ENCODE measurements around the gene UPK1A. TPM values are rescaled to one million over a fixed set of nuclear protein-coding genes. Genes with fewer than 3 reads are reported as not detected.

UPK1A gene
- total and polyA plus RNA-seq, 5 donors from 2014 or later = not detected

DNA sequence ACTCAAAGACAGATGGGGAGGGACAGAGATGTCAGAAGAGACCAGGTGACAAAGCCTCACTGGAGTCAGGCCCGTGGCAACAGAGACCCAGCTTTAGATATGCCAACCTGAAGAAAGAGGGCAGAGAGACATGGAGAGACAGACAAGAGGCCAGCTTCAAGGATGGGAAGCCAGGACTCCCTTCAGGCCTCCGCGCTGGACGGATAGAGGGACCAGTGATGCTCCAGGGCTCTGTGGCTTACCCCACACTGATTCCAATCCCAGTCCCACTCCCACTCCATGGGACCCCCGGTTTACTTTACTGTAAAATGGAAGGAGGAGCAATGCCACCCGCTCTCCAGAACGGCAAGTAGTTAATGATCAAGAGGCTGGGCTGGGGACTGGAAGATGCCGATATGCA is 26.5 kb upstream of the UPK1A start:
- ATAC-seq (ENCODE audit: low read depth in 2 of 2) (no peak), DNase-seq (no peak)
- H3K36me3 Mint-ChIP-seq = peaks cover 12% of the 10 kb centered on the region
- peaks cover 0 to 31% (median 10%) of the 10 kb centered on the region in 4 donors for H3K4me1 Mint-ChIP-seq
- Histone ChIP-seq H3K36me3 (ENCODE audit: control insufficient read depth, insufficient read depth, low read length) (peaks cover 26% of the 10 kb centered on the region), H3K27me3 (ENCODE audit: control insufficient read depth, insufficient read depth, low read length) (no peaks in the 10 kb centered on the region), H3K9me3 (ENCODE audit: control insufficient read depth in 2 of 2, low read length in 2 of 2) (no peaks in the 10 kb centered on the region), H3K4me1 (ENCODE audit: control insufficient read depth, insufficient read depth, low read length, poor library complexity, severe bottlenecking) (peaks cover 36% of the 10 kb centered on the region), H3K4me3 (ENCODE audit: low read depth, low read length) (no peak overlapping the region), H3K27ac (ENCODE audit: insufficient read depth, low read length, poor library complexity, severe bottlenecking) (no peak overlapping the region)
- peak overlapping the region in 1 of 3 donors; percentile 20 for H3K27ac Mint-ChIP-seq
- no peaks in the 10 kb centered on the region for H3K27me3 Mint-ChIP-seq
- H3K4me3 Mint-ChIP-seq = peak overlapping the region in 1 of 4 donors; percentile 46
- H3K9me3 Mint-ChIP-seq = peaks cover 0 to 2% (median 0%) of the 10 kb centered on the region in 7 donors

DNA sequence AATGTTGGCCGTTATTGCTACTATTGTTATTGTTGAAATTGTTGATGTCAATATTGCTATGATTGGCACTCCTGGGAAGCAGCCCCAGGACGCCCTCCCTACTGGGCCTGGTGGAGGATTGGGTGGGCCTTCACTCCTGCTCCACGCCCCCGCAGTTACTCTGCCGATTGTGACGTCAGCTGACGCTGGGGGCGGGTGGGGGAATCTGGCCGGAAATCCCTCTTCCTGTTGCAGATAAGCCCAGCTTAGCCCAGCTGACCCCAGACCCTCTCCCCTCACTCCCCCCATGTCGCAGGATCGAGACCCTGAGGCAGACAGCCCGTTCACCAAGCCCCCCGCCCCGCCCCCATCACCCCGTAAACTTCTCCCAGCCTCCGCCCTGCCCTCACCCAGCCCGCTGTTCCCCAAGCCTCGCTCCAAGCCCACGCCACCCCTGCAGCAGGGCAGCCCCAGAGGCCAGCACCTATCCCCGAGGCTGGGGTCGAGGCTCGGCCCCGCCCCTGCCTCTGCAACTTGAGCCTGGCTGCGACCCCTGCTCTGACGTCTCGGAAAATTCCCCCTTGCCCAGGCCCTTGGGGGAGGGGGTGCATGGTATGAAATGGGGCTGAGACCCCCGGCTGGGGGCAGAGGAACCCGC is 24.7 kb upstream of the UPK1A start, which contains the start of gene ETV2:
TSS of gene ETV2 (plus strand) at position 231 of the 637 bp plus-strand sequence. CDS start 716 bp downstream, outside the sequence.
- Histone ChIP-seq H3K27me3 (ENCODE audit: control insufficient read depth, insufficient read depth, low read length) (no peaks in the 10 kb centered on the region), H3K4me3 (ENCODE audit: low read depth, low read length) (no peak within 1 kb of the TSS), H3K9me3 (ENCODE audit: control insufficient read depth in 2 of 2, low read length in 2 of 2) (no peaks in the 10 kb centered on the region), H3K36me3 (ENCODE audit: control insufficient read depth, insufficient read depth, low read length) (peaks cover 13% of the 10 kb centered on the region), H3K27ac (ENCODE audit: insufficient read depth, low read length, poor library complexity, severe bottlenecking) (no peak within 1 kb of the TSS), H3K4me1 (ENCODE audit: control insufficient read depth, insufficient read depth, low read length, poor library complexity, severe bottlenecking) (peaks cover 40% of the 10 kb centered on the region)
- peak within 1 kb of the TSS in 2 of 3 donors; percentile 43 to 51 for H3K27ac Mint-ChIP-seq
- ATAC-seq (ENCODE audit: low read depth in 2 of 2) (no peak), DNase-seq (peak in 2 of 3 donors; percentile 41 to 55)
- peak within 1 kb of the TSS; percentile 73 to 96 (median 90) for H3K4me3 Mint-ChIP-seq
- H3K9me3 Mint-ChIP-seq = peaks cover 0 to 2% (median 0%) of the 10 kb centered on the region in 7 donors
- H3K36me3 Mint-ChIP-seq = peaks cover 7% of the 10 kb centered on the region
- H3K27me3 Mint-ChIP-seq = no peaks in the 10 kb centered on the region
- H3K4me1 Mint-ChIP-seq = peaks cover 2 to 42% (median 15%) of the 10 kb centered on the region in 4 donors

- Mint-ChIP-seq H3K9me3 (peaks cover 0 to 2% (median 0%) of the 10 kb centered on the region in 7 donors), H3K27ac (peak overlapping the region in 1 of 3 donors; percentile 51), H3K4me3 (peak overlapping the region; percentile 63 to 96 (median 84)), H3K36me3 (peaks cover under 1% of the 10 kb centered on the region), H3K4me1 (peaks cover 3 to 44% (median 17%) of the 10 kb centered on the region in 4 donors), H3K27me3 (no peaks in the 10 kb centered on the region)
- ATAC-seq (ENCODE audit: low read depth in 2 of 2) (no peak), DNase-seq (no peak)
- Histone ChIP-seq H3K4me1 (ENCODE audit: control insufficient read depth, insufficient read depth, low read length, poor library complexity, severe bottlenecking) (peaks cover 40% of the 10 kb centered on the region), H3K36me3 (ENCODE audit: control insufficient read depth, insufficient read depth, low read length) (peaks cover 6% of the 10 kb centered on the region), H3K27ac (ENCODE audit: insufficient read depth, low read length, poor library complexity, severe bottlenecking) (no peak overlapping the region), H3K27me3 (ENCODE audit: control insufficient read depth, insufficient read depth, low read length) (no peaks in the 10 kb centered on the region), H3K4me3 (ENCODE audit: low read depth, low read length) (no peak overlapping the region), H3K9me3 (ENCODE audit: control insufficient read depth in 2 of 2, low read length in 2 of 2) (no peaks in the 10 kb centered on the region)
Observed at GRCh38 chr19:35642312-35642711, 24.0 kb upstream of the UPK1A start.

DNA sequence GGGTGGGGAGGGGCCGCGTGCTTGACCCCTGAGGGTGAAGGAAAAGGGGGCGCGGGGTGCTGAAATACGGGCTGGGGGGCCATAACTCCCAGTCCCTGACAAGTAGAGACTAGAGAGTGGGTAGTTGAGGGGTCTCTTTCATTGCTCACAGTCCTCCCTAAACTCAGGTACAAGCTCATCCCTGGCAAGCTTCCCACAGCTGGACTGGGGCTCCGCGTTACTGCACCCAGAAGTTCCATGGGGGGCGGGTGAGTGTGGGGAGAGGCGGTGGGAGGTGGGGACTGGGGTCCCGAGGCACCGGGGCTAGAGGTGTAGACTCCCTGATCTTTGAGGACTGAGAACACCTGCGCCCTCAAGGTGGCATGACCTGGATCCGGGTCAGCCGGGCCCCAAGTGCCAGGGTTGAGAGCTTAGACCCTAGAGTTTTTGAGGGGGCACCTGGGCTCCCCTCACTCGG is 23.5 kb upstream of the UPK1A start:
- H3K27me3 Mint-ChIP-seq = no peaks in the 10 kb centered on the region
- peaks cover 0 to 2% (median 0%) of the 10 kb centered on the region in 7 donors for H3K9me3 Mint-ChIP-seq
- H3K4me1 ChIP-seq (ENCODE audit: control insufficient read depth, insufficient read depth, low read length, poor library complexity, severe bottlenecking) = peaks cover 45% of the 10 kb centered on the region
- H3K36me3 Mint-ChIP-seq = no peaks in the 10 kb centered on the region
- no peak overlapping the region for H3K27ac Mint-ChIP-seq
- H3K9me3 ChIP-seq (ENCODE audit: control insufficient read depth in 2 of 2, low read length in 2 of 2) = no peaks in the 10 kb centered on the region
- H3K4me3 Mint-ChIP-seq = peak overlapping the region; percentile 51 to 96 (median 90)
- peaks cover under 1% of the 10 kb centered on the region for H3K36me3 ChIP-seq (ENCODE audit: control insufficient read depth, insufficient read depth, low read length)
- H3K27ac ChIP-seq (ENCODE audit: insufficient read depth, low read length, poor library complexity, severe bottlenecking) = peak overlapping the region; percentile 80
- peak in 1 of 3 donors; percentile 20 for DNase-seq
- H3K27me3 ChIP-seq (ENCODE audit: control insufficient read depth, insufficient read depth, low read length) = no peaks in the 10 kb centered on the region
- H3K4me1 Mint-ChIP-seq = peaks cover 3 to 44% (median 18%) of the 10 kb centered on the region in 4 donors
- ATAC-seq (ENCODE audit: low read depth in 2 of 2) = no peak
- no peak overlapping the region for H3K4me3 ChIP-seq (ENCODE audit: low read depth, low read length)

DNA sequence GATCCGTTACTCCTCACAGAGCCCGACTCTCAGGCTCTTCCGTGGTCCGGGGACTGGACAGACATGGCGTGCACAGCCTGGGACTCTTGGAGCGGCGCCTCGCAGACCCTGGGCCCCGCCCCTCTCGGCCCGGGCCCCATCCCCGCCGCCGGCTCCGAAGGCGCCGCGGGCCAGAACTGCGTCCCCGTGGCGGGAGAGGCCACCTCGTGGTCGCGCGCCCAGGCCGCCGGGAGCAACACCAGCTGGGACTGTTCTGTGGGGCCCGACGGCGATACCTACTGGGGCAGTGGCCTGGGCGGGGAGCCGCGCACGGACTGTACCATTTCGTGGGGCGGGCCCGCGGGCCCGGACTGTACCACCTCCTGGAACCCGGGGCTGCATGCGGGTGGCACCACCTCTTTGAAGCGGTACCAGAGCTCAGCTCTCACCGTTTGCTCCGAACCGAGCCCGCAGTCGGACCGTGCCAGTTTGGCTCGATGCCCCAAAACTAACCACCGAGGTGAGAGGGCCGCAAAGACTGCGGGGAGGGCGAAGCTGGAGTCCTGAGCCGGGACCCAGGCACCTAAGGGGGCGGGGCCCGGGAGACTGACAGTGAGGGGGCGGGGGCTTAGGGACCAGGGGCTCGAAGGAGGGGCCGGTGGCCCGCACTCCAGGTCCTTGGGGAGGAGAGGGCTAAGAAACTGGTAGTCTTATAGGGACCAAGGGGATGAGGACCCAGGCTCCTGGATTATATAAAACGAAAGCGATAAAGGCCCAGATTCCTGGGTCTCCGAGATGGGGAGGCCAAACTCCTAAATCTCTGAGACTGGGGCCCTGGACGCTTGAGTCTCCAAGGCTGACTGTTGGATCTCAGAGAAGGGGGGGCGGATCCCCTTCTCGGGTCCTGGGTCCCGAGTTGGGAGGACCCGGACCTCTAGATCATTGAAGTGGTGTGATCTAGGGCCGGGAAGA is 22.8 kb upstream of the UPK1A start:
- H3K27me3 ChIP-seq (ENCODE audit: control insufficient read depth, insufficient read depth, low read length) = no peaks in the 10 kb centered on the region
- Mint-ChIP-seq H3K4me3 (peak overlapping the region; percentile 87 to 98 (median 94)), H3K9me3 (peaks cover 0 to 2% (median 0%) of the 10 kb centered on the region in 7 donors), H3K36me3 (no peaks in the 10 kb centered on the region), H3K27me3 (no peaks in the 10 kb centered on the region), H3K27ac (peak overlapping the region in 2 of 3 donors; percentile 73 to 98), H3K4me1 (peaks cover 4 to 51% (median 24%) of the 10 kb centered on the region in 4 donors)
- peak; percentile 74 to 91 (median 84) for DNase-seq
- no peaks in the 10 kb centered on the region for H3K36me3 ChIP-seq (ENCODE audit: control insufficient read depth, insufficient read depth, low read length)
- peak overlapping the region; percentile 80 for H3K27ac ChIP-seq (ENCODE audit: insufficient read depth, low read length, poor library complexity, severe bottlenecking)
- H3K4me3 ChIP-seq (ENCODE audit: low read depth, low read length) = peak overlapping the region; percentile 72
- peaks cover 49% of the 10 kb centered on the region for H3K4me1 ChIP-seq (ENCODE audit: control insufficient read depth, insufficient read depth, low read length, poor library complexity, severe bottlenecking)
- ATAC-seq (ENCODE audit: low read depth in 2 of 2) = peak; percentile 30 to 41
- no peaks in the 10 kb centered on the region for H3K9me3 ChIP-seq (ENCODE audit: control insufficient read depth in 2 of 2, low read length in 2 of 2)

GRCh38 chr19:35644206-35644986 is 21.9 kb upstream of the UPK1A start:
- Mint-ChIP-seq H3K9me3 (peaks cover 0 to 2% (median 0%) of the 10 kb centered on the region in 7 donors), H3K4me3 (peak overlapping the region; percentile 87 to 98 (median 94)), H3K27me3 (no peaks in the 10 kb centered on the region), H3K36me3 (no peaks in the 10 kb centered on the region), H3K27ac (peak overlapping the region; percentile 63 to 98 (median 73)), H3K4me1 (peaks cover 9 to 58% (median 27%) of the 10 kb centered on the region in 4 donors)
- DNase-seq = peak; percentile 93 to 98 (median 95)
- no peaks in the 10 kb centered on the region for H3K9me3 ChIP-seq (ENCODE audit: control insufficient read depth in 2 of 2, low read length in 2 of 2)
- peaks cover 58% of the 10 kb centered on the region for H3K4me1 ChIP-seq (ENCODE audit: control insufficient read depth, insufficient read depth, low read length, poor library complexity, severe bottlenecking)
- H3K4me3 ChIP-seq (ENCODE audit: low read depth, low read length) = peak overlapping the region; percentile 72
- no peaks in the 10 kb centered on the region for H3K36me3 ChIP-seq (ENCODE audit: control insufficient read depth, insufficient read depth, low read length)
- peak; percentile 83 to 87 for ATAC-seq (ENCODE audit: low read depth in 2 of 2)
- H3K27ac ChIP-seq (ENCODE audit: insufficient read depth, low read length, poor library complexity, severe bottlenecking) = peak overlapping the region; percentile 80
- H3K27me3 ChIP-seq (ENCODE audit: control insufficient read depth, insufficient read depth, low read length) = no peaks in the 10 kb centered on the region
